Superior temporal gyrus (tissue), 1 donor: ENCODE measurements around the gene PARVB.

Experiments used
- DNase-seq: peaks from one replicate; pipeline ENCODE4 v3.0.0-alpha.2; 2016; ENCODE audit errors: extremely low spot score

The PARVB gene

GRCh38 chr22:44026630-44027511 lies 2.8 kb downstream of the PARVB start:
- peak; percentile 13 for DNase-seq

- no peak for DNase-seq
These were observed 4.0 kb downstream of the PARVB start for GRCh38 chr22:44028091-44028490.

- DNase-seq = no peak
These were observed 5.0 kb downstream of the PARVB start for GRCh38 chr22:44029069-44029468.

GRCh38 chr22:44030051-44030701 lies 6.1 kb downstream of the PARVB start:
- no peak for DNase-seq

GRCh38 chr22:44030702-44031082 lies 6.6 kb downstream of the PARVB start:
- DNase-seq = no peak

GRCh38 chr22:44031158-44031952 lies 7.3 kb downstream of the PARVB start:
- no peak for DNase-seq

- DNase-seq = no peak
These were observed 8.1 kb downstream of the PARVB start for GRCh38 chr22:44032126-44032730.

GRCh38 chr22:44033287-44033686 lies 9.2 kb downstream of the PARVB start:
- no peak for DNase-seq

- no peak for DNase-seq
These were observed 9.6 kb downstream of the PARVB start for GRCh38 chr22:44033694-44034093.

GRCh38 chr22:44037519-44038375 lies 13.6 kb downstream of the PARVB start:
- peak; percentile 37 for DNase-seq

GRCh38 chr22:44039566-44040171 lies 15.6 kb downstream of the PARVB start:
- DNase-seq = no peak

GRCh38 chr22:44042249-44043218 lies 18.4 kb downstream of the PARVB start:
- no peak for DNase-seq

GRCh38 chr22:44045145-44045544 lies 21.0 kb downstream of the PARVB start:
- no peak for DNase-seq

- no peak for DNase-seq
These were observed 22.5 kb downstream of the PARVB start for GRCh38 chr22:44046485-44047141.

GRCh38 chr22:44047891-44048301 lies 23.8 kb downstream of the PARVB start:
- no peak for DNase-seq

GRCh38 chr22:44049486-44050231 lies 25.6 kb downstream of the PARVB start:
- DNase-seq = peak; percentile 30

GRCh38 chr22:44050766-44051355 lies 26.8 kb downstream of the PARVB start:
- no peak for DNase-seq

- no peak for DNase-seq
These were observed 27.3 kb downstream of the PARVB start for GRCh38 chr22:44051358-44051757.
